KMS-11 (cell line): ENCODE results near the gene PARD3B.

ENCODE experiments used
- H2AFZ ChIP-seq: fragments of 200-600 bp; sonication (generic); 2 replicates; pipeline ENCODE4 v1.6.1; 2016; ENCODE audit warnings: antibody characterized with exemption, mixed run types, low read depth
- H3K27ac ChIP-seq: fragments of 200-600 bp; sonication (generic); 2 replicates; pipeline ENCODE4 v1.6.1; 2016; ENCODE audit warnings: mild to moderate bottlenecking, mixed run types
- H3K27me3 ChIP-seq: fragments of 200-600 bp; sonication (generic); 2 replicates; pipeline ENCODE4 v1.6.1; 2017; ENCODE audit warnings: mild to moderate bottlenecking, low read depth, mixed run types, moderate library complexity; ENCODE audit not compliant: insufficient read depth
- H3K36me3 ChIP-seq: fragments of 200-600 bp; sonication (generic); 2 replicates; pipeline ENCODE4 v1.6.1; 2017; ENCODE audit warnings: mild to moderate bottlenecking, mixed run types; ENCODE audit not compliant: insufficient read depth
- H3K4me1 ChIP-seq: fragments of 200-600 bp; sonication (generic); 2 replicates; pipeline ENCODE4 v1.6.1; 2016; ENCODE audit warnings: mild to moderate bottlenecking, low read depth, mixed run types; ENCODE audit not compliant: poor library complexity, severe bottlenecking
- H3K4me2 ChIP-seq: fragments of 200-600 bp; sonication (generic); 2 replicates; pipeline ENCODE4 v1.7.0; 2016; ENCODE audit warnings: mild to moderate bottlenecking, mixed run types
- H3K4me3 ChIP-seq: fragments of 200-600 bp; sonication (generic); IDR thresholded peaks from 2 replicates; pipeline ENCODE4 v1.6.1; 2017; ENCODE audit warnings: low read depth, low read length, mixed read lengths; ENCODE audit not compliant: insufficient read depth
- H3K79me2 ChIP-seq: fragments of 200-600 bp; sonication (generic); 2 replicates; pipeline ENCODE4 v1.6.1; 2016; ENCODE audit warnings: low read depth, mixed run types; ENCODE audit not compliant: insufficient read depth
- H3K9ac ChIP-seq: fragments of 200-600 bp; sonication (generic); 2 replicates; pipeline ENCODE4 v1.6.1; 2016; ENCODE audit warnings: mild to moderate bottlenecking, mixed run types
- H4K20me1 ChIP-seq: fragments of 200-600 bp; sonication (generic); 2 replicates; pipeline ENCODE4 v1.6.1; 2016; ENCODE audit warnings: mild to moderate bottlenecking, mixed run types; ENCODE audit not compliant: insufficient read depth
- TF ChIP-seq, protein P1 (sequence below): fragments of 200-600 bp; sonication (generic); conservative IDR thresholded peaks from 2 replicates; pipeline ENCODE4 v1.6.1; 2017; ENCODE audit warnings: low read depth, mild to moderate bottlenecking, antibody characterized with exemption, low read length, moderate library complexity, mixed read lengths

The PARD3B gene

DNA sequence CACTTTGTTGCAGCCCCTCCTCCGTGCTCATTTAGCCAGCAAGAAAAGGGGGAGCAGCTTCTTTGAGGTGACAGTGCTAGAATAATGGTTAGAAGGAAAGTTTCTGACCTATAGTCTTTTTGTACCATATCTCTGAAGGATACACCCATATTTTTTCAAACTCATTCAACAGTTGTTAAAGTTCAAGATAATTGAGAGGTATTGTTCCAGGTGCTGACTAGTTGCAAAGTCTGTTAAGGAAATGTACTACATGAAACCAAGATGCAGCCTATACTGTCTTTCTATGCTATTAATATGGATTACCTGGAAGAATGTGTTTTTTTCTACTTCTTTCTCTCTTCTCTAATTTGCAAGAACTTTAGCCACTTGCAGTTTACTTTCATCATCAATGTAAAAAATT, 495.0 kb downstream of the PARD3B start:
- Histone ChIP-seq H3K4me2 (no peak overlapping the region), H3K27ac (no peak overlapping the region), H3K36me3 (no peaks in the 10 kb centered on the region), H3K79me2 (no peaks in the 10 kb centered on the region), H3K9ac (no peak overlapping the region), H3K27me3 (no peaks in the 10 kb centered on the region), H4K20me1 (no peaks in the 10 kb centered on the region), H3K4me1 (no peaks in the 10 kb centered on the region), H3K4me3 (no peak overlapping the region), H2AFZ (no peak overlapping the region)
- TF ChIP-seq, protein P1, sequence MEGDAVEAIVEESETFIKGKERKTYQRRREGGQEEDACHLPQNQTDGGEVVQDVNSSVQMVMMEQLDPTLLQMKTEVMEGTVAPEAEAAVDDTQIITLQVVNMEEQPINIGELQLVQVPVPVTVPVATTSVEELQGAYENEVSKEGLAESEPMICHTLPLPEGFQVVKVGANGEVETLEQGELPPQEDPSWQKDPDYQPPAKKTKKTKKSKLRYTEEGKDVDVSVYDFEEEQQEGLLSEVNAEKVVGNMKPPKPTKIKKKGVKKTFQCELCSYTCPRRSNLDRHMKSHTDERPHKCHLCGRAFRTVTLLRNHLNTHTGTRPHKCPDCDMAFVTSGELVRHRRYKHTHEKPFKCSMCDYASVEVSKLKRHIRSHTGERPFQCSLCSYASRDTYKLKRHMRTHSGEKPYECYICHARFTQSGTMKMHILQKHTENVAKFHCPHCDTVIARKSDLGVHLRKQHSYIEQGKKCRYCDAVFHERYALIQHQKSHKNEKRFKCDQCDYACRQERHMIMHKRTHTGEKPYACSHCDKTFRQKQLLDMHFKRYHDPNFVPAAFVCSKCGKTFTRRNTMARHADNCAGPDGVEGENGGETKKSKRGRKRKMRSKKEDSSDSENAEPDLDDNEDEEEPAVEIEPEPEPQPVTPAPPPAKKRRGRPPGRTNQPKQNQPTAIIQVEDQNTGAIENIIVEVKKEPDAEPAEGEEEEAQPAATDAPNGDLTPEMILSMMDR, result no peak

DNA sequence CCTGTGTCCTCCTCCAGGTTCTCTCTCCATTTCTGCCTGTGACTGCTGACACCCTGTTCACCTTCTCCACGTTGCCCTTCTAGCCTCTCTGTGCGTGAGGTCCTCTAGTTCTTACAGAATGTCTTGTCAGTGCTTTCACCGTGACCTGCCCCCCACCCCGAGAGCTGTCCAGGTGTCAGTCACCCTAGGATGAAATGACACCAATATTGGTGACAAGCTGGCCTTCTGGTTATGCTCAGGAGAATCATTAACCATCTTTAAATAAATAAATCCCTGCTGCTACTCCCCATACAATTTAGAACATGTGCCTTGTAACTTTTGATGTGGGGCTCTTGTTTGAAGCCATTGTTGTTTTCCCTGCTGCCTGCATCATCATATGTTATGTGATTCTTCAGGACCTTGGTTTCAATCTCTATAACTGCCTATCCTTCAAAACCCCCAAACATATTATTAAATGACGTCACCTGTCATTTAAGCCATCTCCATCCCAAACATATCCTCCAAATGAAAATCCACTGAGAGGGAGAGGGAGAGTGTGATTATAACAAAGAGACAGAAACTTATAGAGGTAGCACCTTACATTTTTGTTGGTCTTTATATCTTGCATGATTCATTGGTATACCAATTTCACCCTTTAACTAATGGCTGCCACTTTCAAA, 496.3 kb downstream of the PARD3B start:
- no peak overlapping the region for H3K4me3 ChIP-seq
- H3K4me1 ChIP-seq, result no peaks in the 10 kb centered on the region
- no peaks in the 10 kb centered on the region for H3K36me3 ChIP-seq
- H3K4me2 ChIP-seq, result no peak overlapping the region
- TF ChIP-seq, protein P1, result no peak
- no peaks in the 10 kb centered on the region for H3K27me3 ChIP-seq
- H2AFZ ChIP-seq, result no peak overlapping the region
- no peak overlapping the region for H3K9ac ChIP-seq
- no peaks in the 10 kb centered on the region for H4K20me1 ChIP-seq
- H3K79me2 ChIP-seq, result no peaks in the 10 kb centered on the region
- no peak overlapping the region for H3K27ac ChIP-seq

DNA sequence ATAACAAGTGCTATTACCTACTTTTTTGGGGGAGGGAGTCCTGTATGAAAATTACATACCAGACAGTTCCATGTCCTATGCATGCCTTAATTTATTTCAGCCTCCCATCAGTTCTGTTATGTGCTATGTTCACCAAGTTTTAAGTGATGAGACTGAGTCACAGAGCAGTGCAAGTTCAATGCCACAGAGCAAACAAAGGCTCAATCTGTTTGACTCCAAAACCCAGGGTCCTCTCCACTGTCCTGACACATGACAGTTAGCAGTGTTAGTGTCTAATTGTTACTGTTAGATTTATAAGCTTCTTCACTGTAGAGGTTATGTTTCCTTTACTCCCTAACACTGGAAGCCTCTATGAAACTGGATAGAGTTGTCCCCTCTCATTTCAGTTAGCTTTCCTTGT, 498.0 kb downstream of the PARD3B start:
- TF ChIP-seq, protein P1, result no peak
- H3K9ac ChIP-seq, result no peak overlapping the region
- no peak overlapping the region for H3K4me3 ChIP-seq
- H4K20me1 ChIP-seq, result no peaks in the 10 kb centered on the region
- no peaks in the 10 kb centered on the region for H3K27me3 ChIP-seq
- no peaks in the 10 kb centered on the region for H3K4me1 ChIP-seq
- H3K4me2 ChIP-seq, result no peak overlapping the region
- no peaks in the 10 kb centered on the region for H3K36me3 ChIP-seq
- H3K79me2 ChIP-seq, result no peaks in the 10 kb centered on the region
- no peak overlapping the region for H2AFZ ChIP-seq
- no peak overlapping the region for H3K27ac ChIP-seq

DNA sequence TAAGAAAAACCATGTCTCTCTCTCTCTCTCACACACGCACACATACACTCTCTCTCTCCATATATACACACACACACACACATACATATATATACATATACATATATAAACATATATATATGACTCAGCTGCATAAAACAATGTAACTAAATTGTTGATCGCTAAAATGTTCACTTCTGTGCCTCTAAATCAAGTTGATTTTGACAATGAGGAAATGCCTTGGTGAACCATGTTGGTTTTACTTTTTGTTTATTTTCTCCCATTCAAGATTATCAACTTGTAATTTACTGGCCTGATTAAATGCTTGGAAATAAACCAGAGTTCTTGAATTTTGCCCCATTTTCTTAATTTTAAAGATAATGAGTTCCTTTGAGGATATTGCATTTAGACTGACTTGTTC, 500.4 kb downstream of the PARD3B start:
- H4K20me1 ChIP-seq, result no peaks in the 10 kb centered on the region
- no peak overlapping the region for H3K4me2 ChIP-seq
- no peak overlapping the region for H2AFZ ChIP-seq
- no peaks in the 10 kb centered on the region for H3K36me3 ChIP-seq
- TF ChIP-seq, protein P1, result no peak
- H3K27ac ChIP-seq, result no peak overlapping the region
- H3K9ac ChIP-seq, result no peak overlapping the region
- H3K79me2 ChIP-seq, result no peaks in the 10 kb centered on the region
- no peaks in the 10 kb centered on the region for H3K27me3 ChIP-seq
- no peaks in the 10 kb centered on the region for H3K4me1 ChIP-seq
- no peak overlapping the region for H3K4me3 ChIP-seq
